MM.1S (cell line): ENCODE measurements around the gene ZNF136.

Experiments used
- DNase-seq: peaks from one replicate; pipeline ENCODE4 v3.0.0-alpha.2; 2015
- H2AFZ ChIP-seq: fragments of 300-600 bp; sonication (generic); 2 replicates; pipeline ENCODE4 v1.6.0; 2016; ENCODE audit warnings: antibody characterized with exemption, low read length
- H3F3A ChIP-seq: fragments of 300-600 bp; sonication (generic); 2 replicates; pipeline ENCODE4 v1.6.1; 2016; ENCODE audit warnings: mild to moderate bottlenecking, antibody characterized with exemption, low read length, moderate library complexity, mixed read lengths; ENCODE audit not compliant: insufficient read depth
- H3K27ac ChIP-seq: fragments of 300-600 bp; sonication (generic); 2 replicates; pipeline ENCODE4 v1.5.1; 2016; ENCODE audit warnings: mild to moderate bottlenecking, low read length
- H3K27me3 ChIP-seq: fragments of 300-600 bp; sonication (generic); replicated peaks from 2 replicates; pipeline ENCODE4 v1.6.0; 2016; ENCODE audit warnings: low read length; ENCODE audit not compliant: insufficient read depth
- H3K36me3 ChIP-seq: fragments of 300-600 bp; sonication (generic); replicated peaks from 2 replicates; pipeline ENCODE4 v1.6.1; 2016; ENCODE audit warnings: mild to moderate bottlenecking, low read length, mixed read lengths; ENCODE audit not compliant: insufficient read depth
- H3K4me1 ChIP-seq: fragments of 300-600 bp; sonication (generic); 2 replicates; pipeline ENCODE4 v1.6.1; 2016; ENCODE audit warnings: low read length, mixed read lengths
- H3K4me2 ChIP-seq: fragments of 300-600 bp; sonication (generic); 2 replicates; pipeline ENCODE4 v1.6.0; 2016; ENCODE audit warnings: low read depth, low read length
- H3K4me3 ChIP-seq: fragments of 300-600 bp; sonication (generic); 2 replicates; pipeline ENCODE4 v1.5.1; 2016; ENCODE audit warnings: low read length, mixed read lengths
- H3K79me2 ChIP-seq: fragments of 300-600 bp; sonication (generic); 2 replicates; pipeline ENCODE4 v1.6.1; 2016; ENCODE audit warnings: mixed run types, low read length, mixed read lengths
- H3K9ac ChIP-seq: fragments of 300-600 bp; sonication (generic); 2 replicates; pipeline ENCODE4 v1.6.1; 2016; ENCODE audit warnings: low read length, mixed read lengths
- H3K9me2 ChIP-seq: fragments of 300-600 bp; sonication (generic); replicated peaks from 2 replicates; pipeline ENCODE4 v1.6.1; 2016; ENCODE audit warnings: mild to moderate bottlenecking, low read length, mixed read lengths; ENCODE audit not compliant: insufficient read depth
- H3K9me3 ChIP-seq: fragments of 300-600 bp; sonication (generic); replicated peaks from 2 replicates; pipeline ENCODE4 v1.6.1; 2016; ENCODE audit warnings: mild to moderate bottlenecking, low read length, mixed read lengths; ENCODE audit not compliant: insufficient read depth
- H4K20me1 ChIP-seq: fragments of 300-600 bp; sonication (generic); 2 replicates; pipeline ENCODE4 v1.6.1; 2016; ENCODE audit warnings: mild to moderate bottlenecking, low read length, moderate library complexity, mixed read lengths; ENCODE audit not compliant: insufficient read depth
- EZH2 ChIP-seq: fragments of 300-600 bp; sonication (generic); optimal IDR thresholded peaks from 2 replicates; pipeline ENCODE3; 2017; ENCODE audit warnings: low read depth, mild to moderate bottlenecking, antibody characterized with exemption, low read length, mixed read lengths
- EZH2phosphoT487 ChIP-seq: fragments of 300-600 bp; sonication (generic); IDR thresholded peaks from 2 replicates; pipeline ENCODE4 v1.6.1; 2018; ENCODE audit warnings: antibody characterized with exemption, low read length
- TF ChIP-seq, protein P1 (sequence below): fragments of 300-600 bp; sonication (generic); IDR thresholded peaks from 2 replicates; pipeline ENCODE4 v1.5.1; 2016; ENCODE audit warnings: antibody characterized with exemption, low read length, mixed read lengths

The ZNF136 gene

DNA sequence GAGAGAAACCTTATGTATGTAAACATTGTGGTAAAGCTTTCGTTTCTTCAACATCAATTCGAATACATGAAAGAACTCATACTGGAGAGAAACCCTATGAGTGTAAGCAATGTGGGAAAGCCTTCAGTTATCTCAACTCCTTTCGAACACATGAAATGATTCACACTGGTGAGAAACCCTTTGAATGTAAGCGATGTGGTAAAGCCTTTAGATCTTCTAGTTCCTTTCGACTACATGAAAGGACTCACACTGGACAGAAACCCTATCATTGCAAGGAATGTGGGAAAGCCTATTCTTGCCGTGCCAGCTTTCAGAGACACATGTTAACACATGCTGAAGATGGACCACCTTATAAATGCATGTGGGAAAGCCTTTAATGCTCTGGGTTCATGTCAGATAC lies 24.7 kb downstream of the ZNF136 start:
- no peak for DNase-seq
- TF ChIP-seq, protein P1, sequence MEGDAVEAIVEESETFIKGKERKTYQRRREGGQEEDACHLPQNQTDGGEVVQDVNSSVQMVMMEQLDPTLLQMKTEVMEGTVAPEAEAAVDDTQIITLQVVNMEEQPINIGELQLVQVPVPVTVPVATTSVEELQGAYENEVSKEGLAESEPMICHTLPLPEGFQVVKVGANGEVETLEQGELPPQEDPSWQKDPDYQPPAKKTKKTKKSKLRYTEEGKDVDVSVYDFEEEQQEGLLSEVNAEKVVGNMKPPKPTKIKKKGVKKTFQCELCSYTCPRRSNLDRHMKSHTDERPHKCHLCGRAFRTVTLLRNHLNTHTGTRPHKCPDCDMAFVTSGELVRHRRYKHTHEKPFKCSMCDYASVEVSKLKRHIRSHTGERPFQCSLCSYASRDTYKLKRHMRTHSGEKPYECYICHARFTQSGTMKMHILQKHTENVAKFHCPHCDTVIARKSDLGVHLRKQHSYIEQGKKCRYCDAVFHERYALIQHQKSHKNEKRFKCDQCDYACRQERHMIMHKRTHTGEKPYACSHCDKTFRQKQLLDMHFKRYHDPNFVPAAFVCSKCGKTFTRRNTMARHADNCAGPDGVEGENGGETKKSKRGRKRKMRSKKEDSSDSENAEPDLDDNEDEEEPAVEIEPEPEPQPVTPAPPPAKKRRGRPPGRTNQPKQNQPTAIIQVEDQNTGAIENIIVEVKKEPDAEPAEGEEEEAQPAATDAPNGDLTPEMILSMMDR = no peak
- TF ChIP-seq EZH2phosphoT487 (no peak), EZH2 (no peak)
- H2AFZ ChIP-seq = no peak overlapping the region
- peaks cover 45% of the 10 kb centered on the region for H3K36me3 ChIP-seq
- H3K9me3 ChIP-seq = no peaks in the 10 kb centered on the region; the same call in 1 of the 2 replicates
- H3K9me2 ChIP-seq = no peaks in the 10 kb centered on the region
- no peak overlapping the region for H3K9ac ChIP-seq
- H3K4me3 ChIP-seq = no peak overlapping the region
- H3K4me1 ChIP-seq = no peaks in the 10 kb centered on the region
- no peaks in the 10 kb centered on the region for H3F3A ChIP-seq
- H3K27me3 ChIP-seq = no peaks in the 10 kb centered on the region
- H3K4me2 ChIP-seq = no peak overlapping the region
- no peaks in the 10 kb centered on the region for H4K20me1 ChIP-seq
- peaks cover 23% of the 10 kb centered on the region for H3K79me2 ChIP-seq
- no peak overlapping the region for H3K27ac ChIP-seq

DNA sequence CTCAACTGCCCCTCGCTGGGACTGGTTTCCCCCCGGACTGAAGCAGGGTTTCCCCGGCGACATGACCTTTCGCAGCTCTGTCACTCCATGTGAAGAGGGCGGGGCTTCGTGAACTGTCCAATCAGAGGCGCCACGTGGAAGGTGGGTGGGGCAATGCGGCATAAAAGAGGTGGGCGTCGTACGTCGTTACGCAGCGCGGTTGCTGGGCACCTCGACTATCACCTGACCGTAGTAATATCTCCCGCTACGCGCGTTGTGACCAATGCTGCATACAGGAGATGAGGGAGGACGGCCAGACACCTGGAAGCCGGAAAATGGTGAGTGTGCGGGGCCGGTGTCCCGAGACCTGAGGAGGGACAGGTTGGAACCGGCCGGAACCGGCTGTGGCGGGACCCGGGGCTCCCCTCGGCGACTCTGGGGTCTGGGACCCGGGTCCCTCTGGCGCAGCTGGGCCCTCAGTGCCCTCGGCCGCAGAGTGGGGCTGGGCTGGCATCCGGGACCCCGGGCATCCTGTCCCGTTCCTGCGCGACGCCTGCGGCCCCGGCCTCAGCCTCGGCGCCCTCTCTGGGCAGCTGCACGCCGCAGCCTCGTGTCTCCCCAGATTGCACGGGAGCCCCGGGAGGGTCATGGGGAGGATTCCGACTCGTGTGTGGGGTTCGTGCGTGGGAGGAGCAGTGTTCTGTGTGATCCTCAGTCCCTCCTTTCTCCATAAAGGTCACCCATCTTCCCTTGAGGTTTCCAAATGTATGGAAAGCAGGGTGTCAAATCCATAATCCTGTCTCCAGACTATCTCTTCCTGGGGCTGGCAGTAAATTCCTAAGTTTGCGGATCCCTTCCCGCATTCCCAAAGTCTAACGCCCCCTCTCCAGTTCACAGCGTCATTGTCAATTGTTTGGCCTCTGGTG lies 32.2 kb downstream of the ZNF136 start:
- no peaks in the 10 kb centered on the region for H4K20me1 ChIP-seq
- no peaks in the 10 kb centered on the region for H3K79me2 ChIP-seq
- TF ChIP-seq EZH2 (no peak), EZH2phosphoT487 (no peak)
- TF ChIP-seq, protein P1 = no peak
- H3K4me3 ChIP-seq = no peak overlapping the region
- no peak overlapping the region for H2AFZ ChIP-seq
- H3K36me3 ChIP-seq = peaks cover 9% of the 10 kb centered on the region
- no peaks in the 10 kb centered on the region for H3K9me2 ChIP-seq
- no peaks in the 10 kb centered on the region for H3K4me1 ChIP-seq
- no peaks in the 10 kb centered on the region for H3F3A ChIP-seq
- DNase-seq = no peak
- no peak overlapping the region for H3K27ac ChIP-seq
- H3K9me3 ChIP-seq = no peaks in the 10 kb centered on the region
- H3K27me3 ChIP-seq = no peaks in the 10 kb centered on the region
- no peak overlapping the region for H3K9ac ChIP-seq
- H3K4me2 ChIP-seq = no peak overlapping the region

DNA sequence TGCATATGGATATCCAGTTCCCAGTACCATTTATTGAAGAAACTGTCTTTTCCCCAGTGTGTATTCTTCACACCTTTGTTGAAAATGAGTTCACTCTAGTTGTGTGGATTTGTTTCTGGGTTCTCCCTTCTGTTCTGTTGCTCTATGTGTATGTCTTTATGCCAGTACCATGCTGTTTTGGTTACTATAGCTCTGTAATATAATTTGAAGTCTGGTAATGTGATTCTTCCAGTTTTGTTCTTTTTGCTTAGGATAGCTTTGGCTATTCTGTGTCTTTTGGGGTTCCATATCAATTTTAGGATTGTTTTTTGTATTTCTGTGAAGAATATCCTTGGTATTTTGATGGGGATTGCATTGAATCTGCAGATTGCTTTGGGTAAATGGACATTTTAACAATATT lies 35.2 kb downstream of the ZNF136 start:
- Histone ChIP-seq H3K4me1 (no peaks in the 10 kb centered on the region), H3K9me2 (no peaks in the 10 kb centered on the region), H3F3A (no peaks in the 10 kb centered on the region), H3K9me3 (no peaks in the 10 kb centered on the region), H3K4me3 (no peak overlapping the region), H4K20me1 (no peaks in the 10 kb centered on the region), H2AFZ (no peak overlapping the region), H3K4me2 (no peak overlapping the region), H3K36me3 (no peaks in the 10 kb centered on the region), H3K79me2 (no peaks in the 10 kb centered on the region), H3K9ac (no peak overlapping the region), H3K27ac (no peak overlapping the region), H3K27me3 (no peaks in the 10 kb centered on the region)
- TF ChIP-seq, protein P1 = no peak
- TF ChIP-seq EZH2 (no peak), EZH2phosphoT487 (no peak)
- no peak for DNase-seq
